Epithelial cell of prostate (primary cell): ENCODE results near the gene MAPK14.

Experiments used
- DNase-seq: peaks from one replicate; pipeline ENCODE4 v3.0.0-alpha.2; 2011; ENCODE audit warnings: low read depth, low spot score
- H3K27ac ChIP-seq: fragments of 450-650 bp; 2 replicates; pipeline ENCODE4 v1.5.1; 2017; ENCODE audit warnings: mild to moderate bottlenecking

MAPK14 gene

GRCh38 chr6:36098253-36098919 is 70.8 kb downstream of the MAPK14 start:
- DNase-seq, result no peak
- H3K27ac ChIP-seq, result no peak overlapping the region

DNA sequence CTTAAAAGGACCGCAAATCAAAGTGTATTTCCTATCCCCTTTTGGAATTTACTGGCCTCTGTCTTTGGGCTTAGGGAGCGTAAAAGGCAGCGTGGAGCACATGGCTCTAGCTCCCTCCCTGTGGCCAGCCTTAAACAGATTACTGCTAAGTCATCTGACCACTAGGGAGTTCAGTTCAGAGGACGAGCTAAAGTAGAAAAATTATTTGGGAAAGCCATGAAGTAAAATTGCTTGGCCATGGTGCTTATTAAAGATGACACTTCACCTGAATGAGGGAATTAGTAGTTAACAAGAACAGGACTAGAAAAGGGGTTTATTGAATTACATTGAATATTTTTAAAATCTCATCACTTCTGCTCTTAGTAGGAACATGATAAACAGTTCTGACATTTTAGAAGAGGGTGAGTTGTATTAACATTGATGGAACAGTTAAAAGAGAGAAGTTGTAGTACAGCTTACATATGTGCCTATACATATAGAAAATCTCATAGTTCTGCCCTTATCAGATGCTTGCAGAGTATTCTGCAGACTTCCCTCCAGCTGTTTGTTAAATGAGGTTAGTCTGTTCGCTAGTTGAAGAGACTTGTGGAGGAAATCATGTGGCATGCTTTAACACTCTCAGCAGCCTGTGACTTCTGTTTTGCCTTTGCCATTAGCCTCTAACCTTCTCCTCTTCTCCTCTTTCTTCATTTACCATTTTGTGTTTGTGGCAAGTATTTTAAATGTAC is 71.5 kb downstream of the MAPK14 start:
- no peak overlapping the region for H3K27ac ChIP-seq
- no peak for DNase-seq

GRCh38 chr6:36099869-36100483 is 72.4 kb downstream of the MAPK14 start:
- DNase-seq, result no peak
- H3K27ac ChIP-seq, result no peak overlapping the region

- H3K27ac ChIP-seq, result no peak overlapping the region
Measured at GRCh38 chr6:36101691-36102090, 74.1 kb downstream of the MAPK14 start.

GRCh38 chr6:36102853-36103252 is 75.2 kb downstream of the MAPK14 start:
- no peak for DNase-seq
- H3K27ac ChIP-seq, result no peak overlapping the region

More at GRCh38 chr6:36101691-36102090, 74.1 kb downstream of the MAPK14 start:
- no peak for DNase-seq

GRCh38 chr6:36104836-36105235 is 77.2 kb downstream of the MAPK14 start:
- no peak overlapping the region for H3K27ac ChIP-seq
- no peak for DNase-seq

- H3K27ac ChIP-seq, result no peak overlapping the region
- no peak for DNase-seq
Measured at GRCh38 chr6:36109092-36109491, 81.5 kb downstream of the MAPK14 start.

DNA sequence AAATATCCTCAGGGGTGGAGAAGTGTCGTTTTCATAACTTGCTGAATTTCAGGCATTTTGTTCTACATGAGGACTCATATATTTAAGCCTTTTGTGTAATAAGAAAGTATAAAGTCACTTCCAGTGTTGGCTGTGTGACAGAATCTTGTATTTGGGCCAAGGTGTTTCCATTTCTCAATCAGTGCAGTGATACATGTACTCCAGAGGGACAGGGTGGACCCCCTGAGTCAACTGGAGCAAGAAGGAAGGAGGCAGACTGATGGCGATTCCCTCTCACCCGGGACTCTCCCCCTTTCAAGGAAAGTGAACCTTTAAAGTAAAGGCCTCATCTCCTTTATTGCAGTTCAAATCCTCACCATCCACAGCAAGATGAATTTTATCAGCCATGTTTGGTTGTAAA is 82.4 kb downstream of the MAPK14 start:
- H3K27ac ChIP-seq, result no peak overlapping the region
- no peak for DNase-seq

DNA sequence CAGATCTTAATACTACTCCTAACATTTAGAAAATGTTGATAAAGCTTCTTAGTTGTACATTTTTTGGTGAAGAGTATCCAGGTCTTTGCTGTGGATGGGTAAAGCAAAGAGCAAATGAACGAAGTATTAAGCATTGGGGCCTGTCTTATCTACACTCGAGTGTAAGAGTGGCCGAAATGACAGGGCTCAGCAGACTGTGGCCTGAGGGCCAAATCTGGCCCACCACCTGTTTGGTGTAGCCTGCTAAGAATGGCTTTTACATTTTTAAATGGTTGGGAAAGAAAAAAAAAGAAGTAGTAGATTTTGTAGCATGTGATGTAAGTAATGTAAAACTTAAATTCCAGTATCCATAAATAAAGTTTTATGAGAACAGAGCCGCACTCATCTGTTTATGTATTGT is 83.3 kb downstream of the MAPK14 start:
- no peak for DNase-seq
- no peak overlapping the region for H3K27ac ChIP-seq

GRCh38 chr6:36111526-36111925 is 83.9 kb downstream of the MAPK14 start:
- DNase-seq, result no peak
- no peak overlapping the region for H3K27ac ChIP-seq

DNA sequence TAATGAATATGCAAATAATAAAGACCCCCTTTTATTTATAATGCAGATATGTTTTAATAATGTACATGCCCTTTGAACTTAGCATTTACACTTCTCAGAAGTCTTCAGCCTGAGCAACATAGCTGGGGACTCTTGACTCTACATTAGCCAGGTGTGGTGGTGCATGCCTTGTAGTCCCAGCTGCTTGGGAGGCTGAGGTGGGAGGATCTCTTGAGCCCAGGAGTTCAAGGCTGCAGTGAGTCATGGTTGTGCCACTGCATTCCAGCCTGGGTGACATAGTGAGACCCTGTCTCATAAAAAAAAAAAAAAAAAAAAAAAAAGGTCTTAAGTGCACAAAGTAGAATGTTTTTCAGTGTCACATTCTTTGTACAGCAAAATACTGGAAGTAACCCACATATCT is 85.4 kb downstream of the MAPK14 start:
- no peak overlapping the region for H3K27ac ChIP-seq
- no peak for DNase-seq

- no peak for DNase-seq
- no peak overlapping the region for H3K27ac ChIP-seq
Measured at GRCh38 chr6:36113703-36114102, 86.1 kb downstream of the MAPK14 start.

- no peak for DNase-seq
- H3K27ac ChIP-seq, result no peak overlapping the region
Measured at GRCh38 chr6:36114798-36115408, 87.3 kb downstream of the MAPK14 start.

- DNase-seq, result no peak
- no peak overlapping the region for H3K27ac ChIP-seq
Measured at GRCh38 chr6:36115412-36115811, 87.8 kb downstream of the MAPK14 start.

GRCh38 chr6:36116066-36116864 is 88.7 kb downstream of the MAPK14 start:
- no peak for DNase-seq
- no peak overlapping the region for H3K27ac ChIP-seq

GRCh38 chr6:36116943-36117342 is 89.3 kb downstream of the MAPK14 start:
- DNase-seq, result no peak
- H3K27ac ChIP-seq, result no peak overlapping the region

GRCh38 chr6:36117658-36118549 is 90.3 kb downstream of the MAPK14 start:
- no peak for DNase-seq
- peak overlapping the region; percentile 56 for H3K27ac ChIP-seq

DNA sequence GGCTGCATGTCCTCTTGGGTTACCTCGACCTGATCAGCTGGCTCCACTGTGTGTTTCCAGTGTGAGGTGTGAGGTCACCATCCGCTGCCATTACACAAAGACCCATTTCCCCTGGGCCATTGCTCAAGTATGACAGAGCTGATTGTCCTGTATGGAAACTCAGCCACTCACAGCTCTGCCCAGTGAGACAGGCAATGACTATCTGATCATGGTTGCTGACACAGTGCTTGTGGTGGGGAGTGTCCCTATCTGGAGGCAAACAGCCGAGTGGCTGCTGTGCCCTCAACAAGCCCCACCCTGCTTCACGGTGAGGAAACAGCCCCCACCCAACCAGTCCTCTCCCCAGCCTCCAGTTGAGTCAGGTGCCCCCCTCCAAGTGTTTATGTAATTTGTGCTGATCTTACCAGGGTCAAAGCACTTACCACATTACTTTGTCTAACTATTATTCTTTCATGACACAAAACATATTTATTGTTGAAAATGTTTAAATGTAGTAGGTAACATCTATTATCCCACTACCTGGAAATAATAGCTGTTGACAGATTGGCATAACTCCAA is 91.0 kb downstream of the MAPK14 start:
- peak; percentile 52 for DNase-seq
- peak overlapping the region; percentile 56 for H3K27ac ChIP-seq

DNA sequence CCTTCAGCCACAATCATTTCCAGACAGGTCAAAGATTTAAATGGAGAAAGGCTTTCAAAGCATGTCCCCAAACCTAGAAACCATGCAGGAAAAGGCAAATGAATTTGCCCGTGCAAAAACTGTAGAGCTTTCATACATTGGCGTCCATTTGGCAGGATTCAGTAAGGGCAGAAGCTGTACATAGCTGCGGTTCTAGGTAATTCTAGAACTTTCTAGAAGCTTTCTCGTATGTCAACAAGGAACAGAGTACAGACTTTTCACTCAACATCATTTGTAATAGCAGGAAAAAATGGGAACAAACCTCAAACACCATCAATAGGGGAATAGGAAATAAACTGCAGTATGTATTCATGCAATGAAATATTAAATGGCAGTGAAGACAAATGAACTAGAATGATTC is 91.6 kb downstream of the MAPK14 start:
- H3K27ac ChIP-seq, result peak overlapping the region; percentile 56
- DNase-seq, result no peak
